Measurements from ENCODE around the gene SRGAP3. TPM values are rescaled to one million over a fixed set of nuclear protein-coding genes. Genes with fewer than 3 reads are reported as not detected.

The SRGAP3 gene
- polyA plus RNA-seq, 1 donor = 22.3 TPM

- no peak for DNase-seq (ENCODE audit: low read depth)
Observed at GRCh38 chr3:9225268-9225667, 24.2 kb downstream of the SRGAP3 start.

GRCh38 chr3:9224490-9224889 is 25.0 kb downstream of the SRGAP3 start:
- no peak for DNase-seq (ENCODE audit: low read depth)

- DNase-seq (ENCODE audit: low read depth) = no peak
Observed at GRCh38 chr3:9223672-9224071, 25.8 kb downstream of the SRGAP3 start.

GRCh38 chr3:9222956-9223639 is 26.3 kb downstream of the SRGAP3 start:
- DNase-seq (ENCODE audit: low read depth) = no peak

GRCh38 chr3:9222049-9222448 is 27.4 kb downstream of the SRGAP3 start:
- DNase-seq (ENCODE audit: low read depth) = no peak

- DNase-seq (ENCODE audit: low read depth) = no peak
Observed at GRCh38 chr3:9218514-9218846, 31.0 kb downstream of the SRGAP3 start.

GRCh38 chr3:9217784-9218513 is 31.5 kb downstream of the SRGAP3 start:
- no peak for DNase-seq (ENCODE audit: low read depth)

GRCh38 chr3:9216736-9217135 is 32.7 kb downstream of the SRGAP3 start:
- no peak for DNase-seq (ENCODE audit: low read depth)

- peak; percentile 49 for DNase-seq (ENCODE audit: low read depth)
Observed at GRCh38 chr3:9214599-9214998, 34.8 kb downstream of the SRGAP3 start.

- no peak for DNase-seq (ENCODE audit: low read depth)
Observed at GRCh38 chr3:9214185-9214584, 35.3 kb downstream of the SRGAP3 start.

- DNase-seq (ENCODE audit: low read depth) = no peak
Observed at GRCh38 chr3:9213019-9213634, 36.3 kb downstream of the SRGAP3 start.

GRCh38 chr3:9211155-9211950 is 38.1 kb downstream of the SRGAP3 start:
- DNase-seq (ENCODE audit: low read depth) = no peak

GRCh38 chr3:9209777-9210176 is 39.7 kb downstream of the SRGAP3 start:
- no peak for DNase-seq (ENCODE audit: low read depth)

GRCh38 chr3:9208605-9209152 is 40.8 kb downstream of the SRGAP3 start:
- DNase-seq (ENCODE audit: low read depth) = no peak

- no peak for DNase-seq (ENCODE audit: low read depth)
Observed at GRCh38 chr3:9207116-9207763, 42.2 kb downstream of the SRGAP3 start.

- no peak for DNase-seq (ENCODE audit: low read depth)
Observed at GRCh38 chr3:9206287-9206686, 43.2 kb downstream of the SRGAP3 start.

- DNase-seq (ENCODE audit: low read depth) = no peak
Observed at GRCh38 chr3:9205345-9206143, 43.9 kb downstream of the SRGAP3 start.

- no peak for DNase-seq (ENCODE audit: low read depth)
Observed at GRCh38 chr3:9204253-9204992, 45.0 kb downstream of the SRGAP3 start.

GRCh38 chr3:9203317-9203716 is 46.1 kb downstream of the SRGAP3 start:
- DNase-seq (ENCODE audit: low read depth) = no peak

GRCh38 chr3:9202546-9202945 is 46.9 kb downstream of the SRGAP3 start:
- DNase-seq (ENCODE audit: low read depth) = no peak
